HG03460 (cell line): Measurements from ENCODE around the gene DDIAS.
"Not testable (repeated sequence)": the region's sequence is repeated elsewhere in the genome, so short reads cannot be mapped to it uniquely, and the experiment has no call there.

ENCODE experiments used
- ATAC-seq: cut with Tn5 transposase; IDR thresholded peaks from one replicate; pipeline ENCODE4 v1.9.1; 2021; ENCODE audit not compliant: unreplicated experiment

DDIAS gene

DNA sequence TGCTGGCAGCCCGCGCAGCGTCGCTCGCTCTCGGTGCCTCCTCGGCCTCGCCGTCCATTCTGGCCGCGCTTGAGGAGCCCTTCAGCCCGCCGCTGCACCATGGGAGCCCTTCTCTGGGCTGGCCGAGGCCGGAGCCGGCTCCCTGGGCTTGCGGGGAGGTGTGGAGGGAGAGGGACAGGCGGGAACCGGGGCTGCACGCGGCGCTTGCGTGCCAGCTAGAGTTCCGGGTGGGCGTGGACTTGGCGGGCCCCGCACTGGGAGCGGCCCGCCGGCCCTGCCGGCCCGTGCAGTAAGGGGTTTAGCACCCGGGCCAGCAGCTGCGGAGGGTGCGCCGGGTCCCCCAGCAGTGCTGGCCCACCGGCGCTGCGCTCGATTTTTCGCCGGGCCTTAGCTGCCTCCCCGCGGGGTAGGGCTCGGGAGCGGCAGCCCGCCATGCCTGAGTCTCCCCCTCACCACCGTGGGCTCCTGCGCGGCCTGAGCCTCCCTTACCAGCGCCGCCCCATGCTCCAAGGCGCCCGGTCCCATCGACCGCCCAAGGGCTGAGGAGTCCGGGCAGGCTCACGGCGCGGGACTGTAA is 69.1 kb downstream of the DDIAS start:
- ATAC-seq: not testable (repeated sequence)

DNA sequence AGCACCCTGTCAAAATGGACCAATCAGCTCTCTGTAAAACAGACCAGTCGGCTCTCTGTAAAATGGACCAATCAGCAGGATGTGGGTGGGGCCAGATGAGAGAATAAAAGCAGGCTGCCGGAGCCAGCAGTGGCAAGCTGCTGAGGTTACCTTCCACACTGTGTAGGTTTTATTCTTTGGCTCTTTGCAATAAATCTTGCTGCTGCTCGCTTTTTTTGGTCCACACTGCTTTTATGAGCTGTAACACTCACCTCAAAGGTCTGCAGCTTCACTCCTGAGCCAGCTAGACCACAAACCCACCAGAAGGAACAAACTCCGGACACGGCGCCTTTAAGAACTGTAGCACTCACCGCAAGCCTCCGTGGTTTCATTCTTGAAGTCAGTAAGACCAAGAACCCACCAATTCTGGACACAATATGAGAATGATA is 70.0 kb downstream of the DDIAS start:
- ATAC-seq: not testable (repeated sequence)

DNA sequence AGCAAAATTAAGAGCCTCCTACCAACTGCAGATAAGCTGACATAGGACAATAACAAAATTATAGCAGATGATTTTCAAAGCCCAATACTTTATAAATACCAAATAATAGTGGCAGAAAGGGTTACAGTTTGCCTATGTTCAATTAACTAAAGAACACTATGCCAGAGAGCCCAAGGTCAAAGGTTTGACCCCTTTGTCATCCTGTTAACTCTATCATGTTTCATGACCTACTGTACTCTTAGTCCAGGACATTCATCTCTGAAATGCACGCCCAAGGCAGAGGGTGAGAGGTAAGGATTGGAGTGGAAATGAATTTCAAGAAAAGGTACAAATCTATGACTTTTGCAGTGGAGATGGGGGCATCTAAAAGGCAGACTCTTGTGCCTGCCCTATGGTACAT is 70.6 kb downstream of the DDIAS start:
- ATAC-seq: no peak

DNA sequence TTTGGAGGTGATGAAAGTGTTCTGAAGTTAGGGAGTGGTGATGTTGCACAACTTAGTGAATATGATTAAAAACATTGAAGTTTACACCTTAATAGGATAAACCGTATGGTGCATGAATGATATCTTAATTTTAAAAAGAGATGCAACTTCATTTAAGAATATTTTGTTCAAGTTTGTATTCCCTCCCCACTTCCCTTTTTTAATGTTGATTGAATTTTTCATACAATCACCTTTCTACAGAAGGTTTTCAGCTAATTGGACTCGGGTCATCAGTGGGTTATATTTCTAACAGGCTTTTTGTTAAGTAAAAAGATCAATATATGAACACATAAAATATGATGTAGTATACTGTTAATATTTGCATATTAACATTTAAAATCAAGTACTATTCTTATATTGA is 72.6 kb downstream of the DDIAS start:
- ATAC-seq: no peak

DNA sequence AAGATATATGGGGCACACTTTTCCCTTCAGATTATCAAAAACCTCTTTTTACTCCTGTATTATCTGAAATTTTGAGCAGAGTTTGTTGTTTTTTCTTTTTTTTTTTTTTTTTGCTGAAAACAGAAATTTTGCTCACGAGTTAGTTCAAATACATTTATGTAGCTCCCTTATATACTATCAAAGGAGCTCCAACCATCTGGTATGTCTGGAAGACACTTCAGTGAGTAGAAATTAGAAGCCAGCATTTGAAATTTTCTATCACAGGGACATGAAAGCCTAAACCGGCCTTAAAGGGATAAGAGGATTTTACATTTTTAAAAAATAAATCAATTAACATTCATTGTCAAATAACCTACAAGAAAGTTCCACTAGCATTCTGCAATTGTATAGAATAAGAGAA is 73.3 kb downstream of the DDIAS start:
- ATAC-seq: no peak

DNA sequence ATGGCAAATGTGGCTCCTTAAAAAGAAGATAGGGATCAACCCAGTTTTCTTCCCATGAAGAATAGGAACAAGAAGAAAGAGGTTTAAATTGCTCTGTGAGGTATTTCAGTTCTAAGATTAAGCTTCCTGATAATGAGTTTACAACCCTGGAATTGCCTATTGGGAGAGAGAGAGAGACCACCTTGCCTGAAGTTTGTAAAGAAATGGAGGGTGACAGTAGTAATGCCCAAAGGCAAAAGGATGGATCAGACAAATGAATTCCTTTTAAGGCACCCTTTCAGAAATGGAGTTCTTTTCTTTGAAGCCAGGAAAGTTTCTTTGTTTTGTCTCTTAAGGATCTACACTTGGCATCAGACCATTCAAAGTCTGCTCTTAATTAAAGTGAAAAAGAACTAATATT is 74.3 kb downstream of the DDIAS start:
- no peak for ATAC-seq

DNA sequence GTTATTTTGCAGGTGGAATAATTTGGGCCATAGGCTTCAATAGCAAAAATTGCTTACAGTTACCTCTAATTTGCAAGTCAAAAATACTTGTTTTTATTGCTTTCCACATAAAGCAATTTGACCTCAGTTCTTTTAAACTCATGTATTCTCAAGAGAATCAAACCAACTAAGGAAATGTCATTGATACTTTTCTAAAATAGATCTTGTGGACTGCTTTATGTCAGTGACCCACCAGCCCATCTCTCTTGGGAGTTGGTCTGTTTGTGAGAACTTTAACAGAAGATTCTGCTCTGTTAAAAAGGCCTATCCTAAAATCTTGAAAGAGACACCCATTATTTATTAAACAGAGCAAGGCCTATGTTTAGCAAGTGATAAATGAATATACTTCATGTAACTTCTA is 75.2 kb downstream of the DDIAS start:
- ATAC-seq: no peak

DNA sequence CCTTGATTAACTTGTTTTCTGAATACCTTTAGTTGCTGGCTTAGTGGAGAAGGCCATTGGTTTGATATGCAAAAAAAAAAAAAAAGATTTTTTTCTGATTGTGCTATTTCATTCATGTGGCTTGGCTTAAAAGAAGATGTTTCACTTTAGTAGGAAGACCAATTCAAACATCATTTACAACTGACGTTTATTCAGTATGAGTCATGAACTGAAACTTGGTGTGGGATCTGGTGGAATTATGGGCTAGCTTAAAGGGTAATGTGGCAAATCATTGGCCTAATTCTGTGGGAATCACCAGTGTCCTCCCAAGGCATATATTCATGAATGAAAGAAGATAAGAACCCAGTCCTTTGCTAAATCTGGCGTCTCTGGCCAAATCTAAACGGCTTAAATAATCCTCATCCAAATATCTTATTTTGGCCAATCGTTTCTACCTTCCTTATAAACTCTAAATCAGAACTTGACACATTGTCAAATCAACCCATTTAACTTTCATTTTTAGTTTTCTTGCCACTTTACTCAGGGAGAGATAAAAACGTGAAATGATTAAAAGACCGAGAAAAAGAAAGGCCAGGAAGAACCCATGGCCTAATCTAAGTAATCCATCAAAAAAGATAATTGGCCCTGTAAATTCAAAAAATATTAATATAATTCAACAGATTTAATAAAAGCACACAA is 77.0 kb downstream of the DDIAS start:
- ATAC-seq: no peak

DNA sequence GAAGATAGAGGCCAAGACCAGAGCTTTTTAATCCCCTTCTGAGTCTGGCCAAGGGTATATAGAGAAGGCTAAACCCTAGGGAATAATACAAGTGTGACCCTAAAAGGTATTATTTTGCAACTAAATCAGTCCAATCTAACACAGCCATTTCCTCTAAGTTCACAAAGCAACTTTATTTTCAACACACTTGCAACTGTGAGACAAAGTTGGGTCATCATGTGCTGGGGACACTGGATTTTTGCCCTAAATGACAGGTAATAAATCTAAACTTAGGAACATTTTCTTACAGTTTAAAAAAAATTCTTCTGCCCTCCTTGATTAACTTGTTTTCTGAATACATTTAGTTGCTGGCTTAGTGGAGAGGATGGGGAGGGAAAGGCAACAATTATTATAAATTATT is 78.3 kb downstream of the DDIAS start:
- no peak for ATAC-seq

DNA sequence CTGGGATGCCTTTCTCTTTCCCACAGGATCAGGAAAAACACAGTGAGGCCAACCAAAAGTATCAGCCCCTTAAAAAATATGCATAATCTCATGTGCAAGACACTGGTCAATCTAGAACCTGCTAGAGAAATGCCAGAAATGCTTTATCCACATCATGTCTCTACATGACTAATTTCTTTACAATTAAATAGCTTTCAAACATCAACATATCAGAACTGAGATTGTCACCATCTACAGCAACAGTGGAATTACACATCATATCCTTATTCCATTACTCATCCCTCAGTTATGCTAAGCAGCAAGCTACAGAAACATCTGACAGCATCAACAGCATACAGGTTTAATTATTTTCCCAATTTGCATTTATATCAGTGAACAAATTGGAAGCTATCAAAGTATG is 78.8 kb downstream of the DDIAS start:
- no peak for ATAC-seq

DNA sequence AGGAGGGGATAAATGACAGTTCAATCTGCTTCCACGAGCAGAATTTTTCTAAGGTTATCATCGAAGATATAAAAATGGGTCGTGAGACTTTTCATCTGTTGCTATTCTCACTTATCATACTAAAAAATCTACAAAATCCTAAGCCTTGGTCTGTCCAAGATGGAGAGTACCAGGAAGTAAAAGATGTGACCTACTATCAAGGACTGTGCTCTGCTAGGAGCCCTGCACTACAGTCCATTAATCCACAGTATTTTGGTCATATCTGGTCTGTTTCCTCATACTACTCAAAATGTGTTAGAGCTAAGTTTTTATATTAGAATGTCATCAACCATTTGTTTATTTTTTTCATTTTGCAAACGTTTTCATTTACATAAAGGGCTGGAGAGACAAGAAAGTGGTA is 79.4 kb downstream of the DDIAS start:
- ATAC-seq: no peak

DNA sequence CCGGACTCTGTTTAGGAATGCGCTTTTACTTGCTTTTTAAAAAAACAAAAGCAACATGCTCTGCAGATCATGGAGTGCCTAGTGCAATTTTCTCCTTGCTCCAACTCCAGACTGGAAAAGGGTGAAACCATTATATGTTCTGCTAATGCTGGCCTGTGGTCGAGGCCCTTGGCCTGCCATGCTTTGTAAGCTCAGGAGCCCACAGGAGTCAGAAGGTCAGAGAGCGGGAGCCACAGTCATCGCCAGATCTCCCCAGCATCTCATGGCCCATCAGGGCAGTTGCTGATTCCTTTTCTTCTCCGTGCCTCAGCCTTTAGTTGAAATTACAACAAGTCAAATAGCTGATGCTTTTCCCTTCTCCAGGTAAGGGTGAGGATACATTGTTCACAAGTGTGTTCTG is 80.3 kb downstream of the DDIAS start:
- no peak for ATAC-seq
